Measurements from ENCODE around the gene OGT.

OGT gene

GRCh38 chrX:71537743-71538142 is 4.8 kb downstream of the OGT start:
- Histone ChIP-seq H3K27ac (replicated peaks) (no peak overlapping the region), H3K27me3 (ENCODE audit: insufficient read depth, poor library complexity, severe bottlenecking) (no peaks in the 10 kb centered on the region), H3K4me3 (replicated peaks; ENCODE audit: insufficient read depth, low read length) (no peak overlapping the region)
- no peak for DNase-seq (ENCODE audit: low read depth in 1 of 2, low spot score in 1 of 2)
- TF ChIP-seq, protein P1, sequence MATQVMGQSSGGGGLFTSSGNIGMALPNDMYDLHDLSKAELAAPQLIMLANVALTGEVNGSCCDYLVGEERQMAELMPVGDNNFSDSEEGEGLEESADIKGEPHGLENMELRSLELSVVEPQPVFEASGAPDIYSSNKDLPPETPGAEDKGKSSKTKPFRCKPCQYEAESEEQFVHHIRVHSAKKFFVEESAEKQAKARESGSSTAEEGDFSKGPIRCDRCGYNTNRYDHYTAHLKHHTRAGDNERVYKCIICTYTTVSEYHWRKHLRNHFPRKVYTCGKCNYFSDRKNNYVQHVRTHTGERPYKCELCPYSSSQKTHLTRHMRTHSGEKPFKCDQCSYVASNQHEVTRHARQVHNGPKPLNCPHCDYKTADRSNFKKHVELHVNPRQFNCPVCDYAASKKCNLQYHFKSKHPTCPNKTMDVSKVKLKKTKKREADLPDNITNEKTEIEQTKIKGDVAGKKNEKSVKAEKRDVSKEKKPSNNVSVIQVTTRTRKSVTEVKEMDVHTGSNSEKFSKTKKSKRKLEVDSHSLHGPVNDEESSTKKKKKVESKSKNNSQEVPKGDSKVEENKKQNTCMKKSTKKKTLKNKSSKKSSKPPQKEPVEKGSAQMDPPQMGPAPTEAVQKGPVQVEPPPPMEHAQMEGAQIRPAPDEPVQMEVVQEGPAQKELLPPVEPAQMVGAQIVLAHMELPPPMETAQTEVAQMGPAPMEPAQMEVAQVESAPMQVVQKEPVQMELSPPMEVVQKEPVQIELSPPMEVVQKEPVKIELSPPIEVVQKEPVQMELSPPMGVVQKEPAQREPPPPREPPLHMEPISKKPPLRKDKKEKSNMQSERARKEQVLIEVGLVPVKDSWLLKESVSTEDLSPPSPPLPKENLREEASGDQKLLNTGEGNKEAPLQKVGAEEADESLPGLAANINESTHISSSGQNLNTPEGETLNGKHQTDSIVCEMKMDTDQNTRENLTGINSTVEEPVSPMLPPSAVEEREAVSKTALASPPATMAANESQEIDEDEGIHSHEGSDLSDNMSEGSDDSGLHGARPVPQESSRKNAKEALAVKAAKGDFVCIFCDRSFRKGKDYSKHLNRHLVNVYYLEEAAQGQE (IDR thresholded peaks at IDR 0.05; ENCODE audit: insufficient replicate concordance, low read depth): no peak
- TF ChIP-seq GABPA (IDR thresholded peaks at IDR 0.05; ENCODE audit: low read depth) (no peak), POLR2AphosphoS5 (IDR thresholded peaks at IDR 0.05; ENCODE audit: low read depth) (no peak), CTCF (IDR thresholded peaks at IDR 0.05; ENCODE audit: insufficient read depth, low read length) (no peak), SPI1 (IDR thresholded peaks at IDR 0.05; ENCODE audit: borderline replicate concordance, low read depth) (no peak)

GRCh38 chrX:71540801-71541200 is 7.9 kb downstream of the OGT start:
- peak overlapping the region; percentile 47 for H3K27ac ChIP-seq (replicated peaks)
- TF ChIP-seq GABPA (IDR thresholded peaks at IDR 0.05; ENCODE audit: low read depth) (no peak), POLR2AphosphoS5 (IDR thresholded peaks at IDR 0.05; ENCODE audit: low read depth) (no peak), CTCF (IDR thresholded peaks at IDR 0.05; ENCODE audit: insufficient read depth, low read length) (no peak), SPI1 (IDR thresholded peaks at IDR 0.05; ENCODE audit: borderline replicate concordance, low read depth) (no peak)
- TF ChIP-seq, protein P1 (IDR thresholded peaks at IDR 0.05; ENCODE audit: insufficient replicate concordance, low read depth): no peak
- H3K27me3 ChIP-seq (ENCODE audit: insufficient read depth, poor library complexity, severe bottlenecking): no peaks in the 10 kb centered on the region
- H3K4me3 ChIP-seq (replicated peaks; ENCODE audit: insufficient read depth, low read length): no peak overlapping the region
- DNase-seq (ENCODE audit: low read depth in 1 of 2, low spot score in 1 of 2): no peak

- Histone ChIP-seq H3K4me3 (replicated peaks; ENCODE audit: insufficient read depth, low read length) (no peak overlapping the region), H3K27me3 (ENCODE audit: insufficient read depth, poor library complexity, severe bottlenecking) (no peaks in the 10 kb centered on the region), H3K27ac (replicated peaks) (peak overlapping the region; percentile 47)
- DNase-seq (ENCODE audit: low read depth in 1 of 2, low spot score in 1 of 2): peak in 1 of 2 experiments; percentile 54
- TF ChIP-seq GABPA (IDR thresholded peaks at IDR 0.05; ENCODE audit: low read depth): no peak
- no peak for TF ChIP-seq CTCF (IDR thresholded peaks at IDR 0.05; ENCODE audit: insufficient read depth, low read length)
- peak; percentile 64; the same call in 1 of the 2 replicates for TF ChIP-seq SPI1 (IDR thresholded peaks at IDR 0.05; ENCODE audit: borderline replicate concordance, low read depth)
- no peak for TF ChIP-seq POLR2AphosphoS5 (IDR thresholded peaks at IDR 0.05; ENCODE audit: low read depth)
Observed at GRCh38 chrX:71541210-71542022, 8.5 kb downstream of the OGT start.

Measured in HL-60 (cell line).